Right lobe of liver (tissue), 6 donors: ENCODE data around the gene HELZ. TPM values are rescaled to one million over a fixed set of nuclear protein-coding genes. Genes with fewer than 3 reads are reported as not detected.

ENCODE experiments used
- ATAC-seq, 4 donors: fragments of 200-7000 bp; cut with Tn5 transposase; one replicate each; pipeline ENCODE4 v1.9.1; 2020; ENCODE audit warnings: mild to moderate bottlenecking in 4 of 4, moderate library complexity in 4 of 4
- DNase-seq, 3 donors: peaks; one replicate each; pipeline ENCODE4 v3.0.0-alpha.2; 2020
- H3K27ac ChIP-seq, 3 donors: fragments of 200-600 bp; one replicate each; pipeline ENCODE4 v1.8.0; 2022
- H3K27me3 ChIP-seq, 2 donors: fragments of 200-600 bp; one replicate each; pipeline ENCODE4 v1.8.0; 2022
- H3K36me3 ChIP-seq, 4 donors: fragments of 200-600 bp; sonication (generic) in 1 of 4; one replicate each; pipeline versions ENCODE4 v1.5.1 to v1.8.0; 2017 to 2022; ENCODE audit warnings: control low read depth in 1 of 4
- H3K4me1 ChIP-seq, 4 donors: fragments of 200-600 bp; sonication (generic) in 1 of 4; one replicate each; pipeline versions ENCODE4 v1.5.1 to v1.8.0; 2017 to 2022; ENCODE audit warnings: control low read depth in 1 of 4
- H3K4me3 ChIP-seq, 3 donors: fragments of 200-600 bp; one replicate each; pipeline ENCODE4 v1.8.0; 2022
- H3K9me3 ChIP-seq, 4 donors: fragments of 200-600 bp; sonication (generic) in 1 of 4; one replicate each; pipeline versions ENCODE4 v1.5.1 to v1.8.0; 2017 to 2022; ENCODE audit warnings: control low read depth in 1 of 4
- POLR2A ChIP-seq: fragments of 450-650 bp; IDR thresholded peaks from one replicate; pipeline ENCODE4 v1.6.1; 2017; ENCODE audit warnings: antibody characterized with exemption, mild to moderate bottlenecking
- WGBS: methylation state at CpG from one replicate; pipeline ENCODE4 v1.1.6; 2018; ENCODE audit warnings: low coverage, low lambda C conversion rate; ENCODE audit not compliant: insufficient coverage; ENCODE audit errors: missing lambda C conversion rate; 5-methylcytosine and 5-hydroxymethylcytosine counted together
- intact Hi-C, 2 donors: fragments of 100-400 bp; cut with DNase I; formaldehyde crosslinking; loops; one replicate each; pipeline versions ENCODE4 v1.11.2 to v1.14.1; 2022
- total RNA-seq, 6 experiments: library from RNA; depleted of rRNA in 2 of 6; stranded (reverse); fragments of >200 nt in 2 of 6; fragmentation: NEBNext Ultra II Directional in 3 of 6; extraction: Animal tissue kit (Norgen Biotek cat#: 25700) in 3 of 6; gene quantifications; one replicate each; pipeline versions ENCODE4 v1.1.0 to v1.2.4, GENCODE V29; 2016 to 2023
- TF ChIP-seq, protein P1 (sequence below), 4 donors: fragments of 200-600 bp in 3 of 4; fragments of 450-650 bp in 1 of 4; IDR thresholded peaks; one replicate each; pipeline versions ENCODE4 v1.5.1 to v1.8.0; 2016 to 2022; ENCODE audit warnings: antibody characterized with exemption in 4 of 4, mild to moderate bottlenecking in 2 of 4
- donor health status: DM: no; HTN: yes; CAD: no.
- donor health status: DM: no; HTN: no; CAD: no.
- donor health status: DM: no; HTN: no; CAD: no.
- donor health status: DM: no; HTN: yes; CAD: no.
- donor health status: DM: no; HTN: yes; CAD: no.

The HELZ gene
- total RNA-seq, 6 experiments from 2014 or later = 24.2 to 33.6 (median 30.9) TPM

DNA sequence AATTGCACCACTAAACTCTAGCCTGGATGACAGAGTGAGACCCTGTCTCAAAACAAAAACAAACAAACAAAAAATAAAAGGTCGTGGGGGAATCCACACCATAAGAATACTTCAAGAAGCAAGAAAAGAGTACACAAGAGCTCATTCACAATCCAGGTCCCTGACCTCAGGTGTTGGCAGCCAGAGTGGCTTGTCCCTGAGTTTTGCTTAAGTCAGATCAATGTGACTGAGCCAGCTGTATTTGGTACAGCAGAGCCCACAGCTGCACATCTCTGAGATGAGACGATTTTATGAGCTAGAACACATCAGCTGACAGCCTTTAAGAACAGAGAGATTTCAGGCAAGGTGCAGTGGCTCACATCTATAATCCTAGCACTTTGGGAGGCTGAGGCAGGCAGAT is 178.3 kb downstream of the HELZ start:
- H3K27ac ChIP-seq = no peak overlapping the region
- ATAC-seq (peak in 3 of 4 donors; percentile 42 to 78 (median 44)), DNase-seq (no peak)
- WGBS = 18% methylated on average over 1 of the region's 2 CpGs
- no peak overlapping the region for H3K4me3 ChIP-seq
- intact Hi-C loops = no loop called here
- H3K9me3 ChIP-seq = no peaks in the 10 kb centered on the region
- peaks cover 0 to 6% (median 2%) of the 10 kb centered on the region in 4 donors for H3K4me1 ChIP-seq
- H3K36me3 ChIP-seq = no peaks in the 10 kb centered on the region
- H3K27me3 ChIP-seq = no peaks in the 10 kb centered on the region
- TF ChIP-seq, protein P1, sequence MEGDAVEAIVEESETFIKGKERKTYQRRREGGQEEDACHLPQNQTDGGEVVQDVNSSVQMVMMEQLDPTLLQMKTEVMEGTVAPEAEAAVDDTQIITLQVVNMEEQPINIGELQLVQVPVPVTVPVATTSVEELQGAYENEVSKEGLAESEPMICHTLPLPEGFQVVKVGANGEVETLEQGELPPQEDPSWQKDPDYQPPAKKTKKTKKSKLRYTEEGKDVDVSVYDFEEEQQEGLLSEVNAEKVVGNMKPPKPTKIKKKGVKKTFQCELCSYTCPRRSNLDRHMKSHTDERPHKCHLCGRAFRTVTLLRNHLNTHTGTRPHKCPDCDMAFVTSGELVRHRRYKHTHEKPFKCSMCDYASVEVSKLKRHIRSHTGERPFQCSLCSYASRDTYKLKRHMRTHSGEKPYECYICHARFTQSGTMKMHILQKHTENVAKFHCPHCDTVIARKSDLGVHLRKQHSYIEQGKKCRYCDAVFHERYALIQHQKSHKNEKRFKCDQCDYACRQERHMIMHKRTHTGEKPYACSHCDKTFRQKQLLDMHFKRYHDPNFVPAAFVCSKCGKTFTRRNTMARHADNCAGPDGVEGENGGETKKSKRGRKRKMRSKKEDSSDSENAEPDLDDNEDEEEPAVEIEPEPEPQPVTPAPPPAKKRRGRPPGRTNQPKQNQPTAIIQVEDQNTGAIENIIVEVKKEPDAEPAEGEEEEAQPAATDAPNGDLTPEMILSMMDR (IDR thresholded peaks at IDR 0.05) = no peak
- TF ChIP-seq POLR2A = no peak

DNA sequence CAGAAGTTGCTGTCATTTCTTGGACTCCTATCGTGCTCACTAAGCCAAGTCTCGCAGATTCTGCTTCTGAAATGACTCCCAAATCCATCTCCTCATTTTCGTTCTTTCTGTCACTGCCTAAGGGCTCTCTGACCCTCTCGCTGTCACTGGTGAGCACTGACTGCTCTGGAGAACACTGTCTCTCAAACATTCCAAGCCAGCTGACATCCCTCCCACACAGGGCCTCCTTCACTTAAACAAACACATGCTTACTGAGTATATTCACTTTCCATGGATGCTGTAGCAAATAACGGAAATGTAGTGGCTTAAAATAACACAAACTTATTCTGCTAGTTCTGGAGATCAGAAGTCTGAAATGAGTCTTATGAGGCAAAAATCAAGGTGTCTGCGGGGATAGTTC is 181.9 kb downstream of the HELZ start:
- DNase-seq (no peak), ATAC-seq (no peak)
- no peak overlapping the region for H3K27ac ChIP-seq
- no peaks in the 10 kb centered on the region for H3K27me3 ChIP-seq
- intact Hi-C loops = no loop called here
- H3K4me1 ChIP-seq = no peaks in the 10 kb centered on the region
- no peaks in the 10 kb centered on the region for H3K9me3 ChIP-seq
- TF ChIP-seq POLR2A = no peak
- TF ChIP-seq, protein P1 (IDR thresholded peaks at IDR 0.05) = no peak
- H3K36me3 ChIP-seq = no peaks in the 10 kb centered on the region
- no peak overlapping the region for H3K4me3 ChIP-seq
- WGBS = 93% methylated on average over 6 of the region's 6 CpGs

- H3K27me3 ChIP-seq = no peaks in the 10 kb centered on the region
- H3K9me3 ChIP-seq = no peaks in the 10 kb centered on the region
- H3K4me3 ChIP-seq = no peak overlapping the region
- no peaks in the 10 kb centered on the region for H3K36me3 ChIP-seq
- intact Hi-C loops = no loop called here
- no peak for DNase-seq
- no peak for TF ChIP-seq POLR2A
- TF ChIP-seq, protein P1 (IDR thresholded peaks at IDR 0.05) = no peak
- no peaks in the 10 kb centered on the region for H3K4me1 ChIP-seq
- no peak overlapping the region for H3K27ac ChIP-seq
- WGBS = 70% methylated on average over 5 of the region's 6 CpGs
- peak in 1 of 4 donors; percentile 47 for ATAC-seq
Observed at GRCh38 chr17:67059372-67059771, 185.6 kb downstream of the HELZ start.

DNA sequence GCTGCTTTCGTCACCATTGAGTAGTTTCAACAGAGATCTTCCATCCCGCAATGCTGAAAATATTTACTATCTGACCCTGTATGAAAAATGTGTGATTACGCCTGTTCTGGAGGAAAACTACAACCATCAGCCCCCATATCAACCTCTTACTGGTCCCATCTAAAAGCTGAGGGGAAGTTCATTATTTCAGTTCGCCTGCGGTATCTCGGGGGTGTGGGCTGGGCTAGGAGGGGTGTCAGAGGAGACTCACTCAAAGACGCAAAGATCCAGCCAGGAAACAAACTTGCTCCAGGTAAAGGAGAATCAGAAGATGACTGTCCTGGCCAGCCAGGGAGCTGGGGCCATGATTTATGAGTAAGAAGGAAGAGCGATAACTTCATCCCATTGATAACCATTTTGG is 187.0 kb downstream of the HELZ start:
- 95% methylated on average over 8 of the region's 8 CpGs for WGBS
- H3K36me3 ChIP-seq = no peaks in the 10 kb centered on the region
- no peaks in the 10 kb centered on the region for H3K9me3 ChIP-seq
- TF ChIP-seq POLR2A = no peak
- TF ChIP-seq, protein P1 (IDR thresholded peaks at IDR 0.05) = no peak
- no peaks in the 10 kb centered on the region for H3K27me3 ChIP-seq
- ATAC-seq (no peak), DNase-seq (no peak)
- H3K4me3 ChIP-seq = no peak overlapping the region
- no peaks in the 10 kb centered on the region for H3K4me1 ChIP-seq
- intact Hi-C loops = no loop called here
- no peak overlapping the region for H3K27ac ChIP-seq
